ENCODE results near the gene OR5H2. TPM values are rescaled to one million over a fixed set of nuclear protein-coding genes. Genes with fewer than 3 reads are reported as not detected.

Gene OR5H2
- total RNA-seq, 1 donor from 2014 or later: not detected

DNA sequence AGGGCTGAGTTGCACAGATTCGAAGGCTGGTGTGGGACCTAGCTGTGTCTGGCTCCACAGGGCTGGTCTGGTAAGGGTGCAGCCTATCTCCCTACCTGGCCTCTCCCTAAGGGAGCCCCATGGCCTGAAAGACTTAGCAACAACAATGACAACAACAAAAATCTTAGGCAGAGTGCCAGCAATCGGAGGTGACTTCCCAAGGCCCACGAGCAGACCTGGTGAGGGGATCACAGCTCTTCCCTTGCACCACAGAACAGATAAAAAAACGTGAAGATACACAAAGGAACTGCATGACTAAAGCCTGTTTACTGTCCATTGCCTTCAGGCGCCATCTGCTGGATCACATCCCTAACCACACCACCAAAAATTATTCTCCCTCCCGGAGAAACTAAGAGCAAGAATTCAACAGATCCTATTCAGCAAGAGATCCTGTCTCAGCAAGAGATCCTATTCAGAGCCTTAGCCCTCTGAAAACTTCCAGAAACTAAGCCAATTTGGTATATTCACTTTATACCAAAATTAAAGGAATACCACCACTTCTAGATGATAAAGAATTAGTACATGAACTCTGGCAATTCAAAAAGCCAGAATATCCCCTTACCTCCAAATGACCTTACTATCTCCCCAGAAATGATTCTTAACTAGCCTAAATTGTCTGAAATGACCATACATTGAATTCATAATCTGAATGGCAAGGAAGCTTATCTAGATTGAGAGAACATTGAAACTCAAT lies 47.3 kb downstream of the OR5H2 start:
- peak; percentile 57 to 73 for DNase-seq (ENCODE audit: low read depth in 2 of 2)

- no peak for DNase-seq (ENCODE audit: low read depth in 2 of 2)
Measured at GRCh38 chr3:98331329-98331728, 49.0 kb downstream of the OR5H2 start.

Other genes with a start within 250 kb of the OR5H2 start
- not detected in 2 replicates for gene GABRR3, start 247.2 kb upstream of the OR5H2 start, total RNA-seq
- not detected in 2 replicates for gene OR5AC2, start 195.3 kb upstream of the OR5H2 start, total RNA-seq
- gene OR5H1, start 151.8 kb upstream of the OR5H2 start, total RNA-seq: not detected in 2 replicates
- not detected in 2 replicates for gene OR5H14, start 135.0 kb upstream of the OR5H2 start, total RNA-seq
- gene OR5H15, start 115.8 kb upstream of the OR5H2 start, total RNA-seq: not detected in 2 replicates
- not detected in 2 replicates for gene OR5H6, start 18.3 kb upstream of the OR5H2 start, total RNA-seq
- not detected in 2 replicates for gene OR5K4, start 71.3 kb downstream of the OR5H2 start, total RNA-seq
- not detected in 2 replicates for gene OR5K3, start 108.2 kb downstream of the OR5H2 start, total RNA-seq
- not detected in 2 replicates for gene OR5K1, start 180.7 kb downstream of the OR5H2 start, total RNA-seq
- not detected in 2 replicates for gene OR5K2, start 215.2 kb downstream of the OR5H2 start, total RNA-seq
- gene CLDND1, start 240.4 kb downstream of the OR5H2 start, total RNA-seq: 76.7 and 141 TPM in 2 replicates
- not detected in 2 replicates for gene GPR15, start 249.5 kb downstream of the OR5H2 start, total RNA-seq